Spinal cord (tissue), 10 donors: Measurements from ENCODE around the gene ATP6V0A4. TPM values are rescaled to one million over a fixed set of nuclear protein-coding genes. Genes with fewer than 3 reads are reported as not detected.

Experiments used
- DNase-seq, 6 donors: peaks; one replicate each; pipeline versions ENCODE4 v3.0.0 to v3.0.0-alpha.2; 2013 to 2015; ENCODE audit warnings: low spot score in 6 of 6, low read depth in 4 of 6
- H3K27ac ChIP-seq: one replicate; pipeline ENCODE4 v1.5.1; 2013; ENCODE audit warnings: low read depth, low read length, control low read depth
- H3K27me3 ChIP-seq: one replicate; pipeline ENCODE4 v1.6.1; 2013; ENCODE audit warnings: low read length; ENCODE audit not compliant: control insufficient read depth, insufficient read depth
- H3K36me3 ChIP-seq: one replicate; pipeline ENCODE4 v1.6.1; 2013; ENCODE audit warnings: low read length; ENCODE audit not compliant: control insufficient read depth, insufficient read depth
- H3K4me1 ChIP-seq: one replicate; pipeline ENCODE4 v1.6.1; 2013; ENCODE audit warnings: low read length; ENCODE audit not compliant: control insufficient read depth, insufficient read depth
- H3K4me3 ChIP-seq: one replicate; pipeline ENCODE4 v1.5.1; 2013; ENCODE audit warnings: low read depth, low read length, control low read depth
- H3K9me3 ChIP-seq: one replicate; pipeline ENCODE4 v1.6.1; 2013; ENCODE audit warnings: low read length; ENCODE audit not compliant: control insufficient read depth, insufficient read depth
- WGBS: methylation state at CpG from one replicate; pipeline ENCODE4 v1.1.5; 2013; ENCODE audit warnings: missing lambda C conversion rate; ENCODE audit not compliant: insufficient coverage; 5-methylcytosine and 5-hydroxymethylcytosine counted together
- polyA plus RNA-seq, 2 donors: library from polyadenylated mRNA; unstranded; fragments of 120-200 nt; gene quantifications; one replicate each; pipeline ENCODE4 v1.2.1, GENCODE V29; 2013; ENCODE audit not compliant: insufficient read length in 2 of 2
- total RNA-seq, 2 donors: library from RNA; depleted of rRNA in 1 of 2; stranded (reverse); fragments of 120-200 nt in 1 of 2; fragments of >200 nt in 1 of 2; gene quantifications; one replicate each; pipeline versions ENCODE4 v1.2.3 to v1.2.4, GENCODE V29; 2013 to 2014
- donor health status: healthy.

ATP6V0A4 gene
- total and polyA plus RNA-seq, 4 donors, result 1.3 to 2.6 (median 1.9) TPM

DNA sequence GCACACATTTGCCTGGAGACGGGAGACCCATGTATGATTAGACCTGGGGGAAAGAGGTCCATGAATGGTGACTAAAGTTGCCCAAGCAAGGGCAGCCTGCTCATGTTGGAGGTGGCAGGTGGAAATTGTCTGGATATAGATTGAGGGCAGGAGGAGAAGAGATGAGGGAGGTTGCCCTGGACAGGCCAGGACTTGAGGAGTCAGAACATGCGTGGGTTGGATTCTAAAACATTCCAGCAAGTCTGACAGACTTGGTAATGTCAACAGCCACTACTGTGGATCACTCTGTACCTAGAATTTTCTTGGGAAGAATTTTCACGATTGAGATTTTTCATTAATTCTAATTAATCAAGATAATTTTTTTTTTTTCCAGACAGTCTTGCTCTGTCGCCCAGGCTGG lies 77.7 kb downstream of the ATP6V0A4 start:
- DNase-seq, result no peak
- H3K9me3 ChIP-seq, result no peaks in the 10 kb centered on the region
- 85% methylated on average over 1 of the region's 4 CpGs for WGBS
- no peak overlapping the region for H3K27ac ChIP-seq
- H3K27me3 ChIP-seq, result no peaks in the 10 kb centered on the region
- H3K36me3 ChIP-seq, result no peaks in the 10 kb centered on the region
- no peak overlapping the region for H3K4me3 ChIP-seq
- H3K4me1 ChIP-seq, result no peaks in the 10 kb centered on the region

DNA sequence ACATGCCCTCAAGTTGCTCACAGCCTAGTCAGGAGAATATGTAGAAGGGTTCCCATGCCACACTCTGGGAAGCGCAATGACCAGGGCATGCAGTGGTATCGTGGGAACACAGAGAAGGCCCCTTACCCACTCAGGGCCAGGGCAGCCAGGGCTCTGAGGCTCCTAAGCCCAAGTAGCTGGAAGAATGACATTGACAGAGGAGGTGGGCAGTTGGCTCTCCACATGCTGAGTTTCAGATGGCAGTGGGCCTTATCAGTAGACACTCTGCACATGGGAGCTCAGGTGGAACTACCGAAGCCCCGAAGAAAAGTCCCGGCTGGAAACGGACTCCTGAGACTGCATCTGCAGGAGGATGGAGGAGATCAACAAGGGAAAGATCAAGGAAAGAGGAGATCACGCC lies 81.1 kb downstream of the ATP6V0A4 start:
- Histone ChIP-seq H3K4me3 (no peak overlapping the region), H3K36me3 (no peaks in the 10 kb centered on the region), H3K4me1 (no peaks in the 10 kb centered on the region), H3K9me3 (no peaks in the 10 kb centered on the region), H3K27ac (no peak overlapping the region), H3K27me3 (no peaks in the 10 kb centered on the region)
- WGBS, result 93% methylated on average over 7 of the region's 7 CpGs
- DNase-seq, result no peak

DNA sequence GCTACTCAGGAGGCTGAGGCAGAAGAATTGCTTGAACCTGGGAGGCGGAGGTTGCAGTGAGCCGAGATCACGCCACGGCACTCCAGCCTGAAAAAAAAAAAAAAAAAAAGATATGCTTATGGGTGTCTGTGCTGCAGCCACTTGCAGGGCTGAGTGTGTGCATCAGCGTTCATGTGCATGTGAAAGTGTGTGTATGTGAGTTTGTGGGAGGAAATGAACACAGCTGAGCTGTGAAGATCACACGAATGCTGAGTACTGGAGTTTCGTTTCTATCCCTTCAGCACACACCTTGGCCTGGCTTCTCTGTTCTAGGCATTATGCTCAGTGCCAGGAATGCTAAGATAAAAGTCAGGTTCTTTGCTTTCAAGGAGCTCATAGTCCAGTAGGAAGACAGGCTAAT lies 84.8 kb downstream of the ATP6V0A4 start:
- Histone ChIP-seq H3K27ac (no peak overlapping the region), H3K4me1 (no peaks in the 10 kb centered on the region), H3K27me3 (no peaks in the 10 kb centered on the region), H3K4me3 (no peak overlapping the region), H3K36me3 (no peaks in the 10 kb centered on the region), H3K9me3 (no peaks in the 10 kb centered on the region)
- WGBS, result 95% methylated on average over 6 of the region's 7 CpGs
- DNase-seq, result no peak

DNA sequence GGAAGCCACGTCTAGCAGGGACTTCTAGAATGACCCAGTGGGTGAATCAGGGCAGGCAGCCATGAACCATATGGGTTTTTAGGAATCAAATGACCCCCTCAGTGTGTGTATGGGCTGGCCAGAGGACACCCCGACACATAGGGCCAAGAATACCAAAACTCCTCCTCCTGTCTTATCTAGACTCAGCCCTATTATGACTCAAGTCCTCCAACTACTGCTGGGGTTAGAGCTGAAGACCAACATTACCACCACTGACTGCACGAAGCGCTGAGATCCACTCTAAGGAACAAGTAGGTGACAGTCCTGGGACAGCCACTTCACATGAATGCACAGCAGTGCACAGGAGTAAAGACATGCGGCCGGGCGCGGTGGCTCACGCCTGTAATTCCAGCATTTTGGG lies 85.3 kb downstream of the ATP6V0A4 start:
- H3K4me3 ChIP-seq, result no peak overlapping the region
- no peaks in the 10 kb centered on the region for H3K9me3 ChIP-seq
- H3K27ac ChIP-seq, result no peak overlapping the region
- no peaks in the 10 kb centered on the region for H3K36me3 ChIP-seq
- no peaks in the 10 kb centered on the region for H3K27me3 ChIP-seq
- no peak for DNase-seq
- WGBS, result over 99% methylated on average over 9 of the region's 9 CpGs
- no peaks in the 10 kb centered on the region for H3K4me1 ChIP-seq

DNA sequence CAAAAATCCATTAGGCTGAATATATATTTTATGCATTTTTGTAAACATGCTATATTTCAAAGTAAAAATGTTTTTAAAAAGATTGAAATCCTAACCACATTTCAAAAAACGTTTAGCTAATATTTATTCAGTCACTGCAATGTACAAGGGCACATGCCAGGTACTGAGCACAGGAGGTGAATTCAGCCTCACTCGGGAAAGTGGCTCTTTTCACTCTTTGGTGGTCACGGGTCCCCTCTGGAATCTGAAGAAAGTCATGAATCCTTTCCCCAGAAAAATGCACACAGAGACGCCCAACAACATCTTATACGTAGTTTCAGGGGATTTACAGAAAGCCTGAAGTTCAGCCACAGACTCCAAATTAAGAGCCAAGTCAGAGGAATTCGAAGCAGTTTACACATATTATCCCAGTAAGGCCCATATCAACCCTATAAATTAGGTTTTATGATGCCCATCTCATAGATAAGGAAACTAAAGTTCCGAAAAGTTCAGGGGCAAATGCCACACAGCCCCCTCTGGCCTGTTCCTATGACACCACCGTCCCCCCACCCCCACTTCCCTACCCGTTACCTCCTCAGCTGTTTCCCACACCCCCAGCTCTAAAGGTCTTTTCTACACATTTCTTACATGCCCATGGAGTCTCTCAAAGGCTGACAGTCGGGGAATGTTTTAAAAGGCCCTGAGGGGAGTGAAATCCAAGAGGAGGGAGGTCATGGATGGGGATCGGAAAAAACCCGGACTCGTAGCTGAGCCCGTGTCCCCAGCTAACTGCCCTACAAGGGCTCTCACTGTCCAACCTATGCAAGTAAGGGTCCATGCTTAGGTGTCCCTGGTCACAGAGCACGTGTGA lies 87.2 kb downstream of the ATP6V0A4 start:
- Histone ChIP-seq H3K9me3 (no peaks in the 10 kb centered on the region), H3K4me1 (no peaks in the 10 kb centered on the region), H3K27ac (no peak overlapping the region), H3K27me3 (no peaks in the 10 kb centered on the region), H3K36me3 (no peaks in the 10 kb centered on the region), H3K4me3 (no peak overlapping the region)
- WGBS, result 91% methylated on average over 9 of the region's 15 CpGs
- DNase-seq, result no peak

DNA sequence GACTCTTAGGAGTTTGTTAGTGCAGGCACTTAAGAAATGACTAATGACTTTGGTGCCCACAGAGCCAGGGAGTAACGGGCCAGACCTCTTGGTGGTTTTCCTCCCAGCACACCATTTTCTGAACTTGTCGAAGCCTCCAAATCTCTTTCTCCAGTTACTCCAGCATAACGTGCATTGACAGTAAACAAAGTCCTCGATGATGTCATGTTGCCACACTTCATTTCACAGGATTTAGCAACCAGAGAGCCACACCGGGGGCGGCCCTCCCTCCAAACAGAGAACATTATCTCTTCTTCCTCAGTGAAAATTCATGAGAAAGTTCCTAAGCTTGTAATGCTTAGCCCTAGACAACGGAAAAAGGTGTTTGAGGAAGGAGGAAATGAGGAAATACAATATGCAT lies 92.8 kb downstream of the ATP6V0A4 start:
- no peaks in the 10 kb centered on the region for H3K4me1 ChIP-seq
- H3K27me3 ChIP-seq, result no peaks in the 10 kb centered on the region
- H3K4me3 ChIP-seq, result no peak overlapping the region
- WGBS, result 71% methylated on average over 5 of the region's 7 CpGs
- DNase-seq, result no peak
- no peaks in the 10 kb centered on the region for H3K9me3 ChIP-seq
- H3K27ac ChIP-seq, result no peak overlapping the region
- H3K36me3 ChIP-seq, result no peaks in the 10 kb centered on the region

DNA sequence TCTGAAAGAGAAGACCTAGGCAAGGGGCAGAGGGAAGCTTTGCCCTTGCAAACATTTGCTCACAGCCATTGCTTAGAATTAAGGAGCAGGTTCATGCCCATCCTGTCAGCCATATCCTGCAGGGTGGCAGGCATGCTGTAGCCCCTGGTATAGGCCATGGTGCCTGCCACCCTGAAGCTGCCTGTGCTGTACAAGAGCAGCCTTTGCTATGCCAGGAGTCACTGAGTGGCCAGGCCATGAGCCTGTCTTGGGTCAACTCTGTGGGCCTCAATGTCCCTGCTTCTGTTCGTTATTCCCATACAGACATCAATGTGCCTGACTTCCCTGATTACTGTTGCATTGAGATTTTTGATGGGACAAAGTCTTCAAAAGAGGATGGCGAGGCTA lies 96.5 kb downstream of the ATP6V0A4 start:
- WGBS, result 100% methylated on average over 1 of the region's 2 CpGs

DNA sequence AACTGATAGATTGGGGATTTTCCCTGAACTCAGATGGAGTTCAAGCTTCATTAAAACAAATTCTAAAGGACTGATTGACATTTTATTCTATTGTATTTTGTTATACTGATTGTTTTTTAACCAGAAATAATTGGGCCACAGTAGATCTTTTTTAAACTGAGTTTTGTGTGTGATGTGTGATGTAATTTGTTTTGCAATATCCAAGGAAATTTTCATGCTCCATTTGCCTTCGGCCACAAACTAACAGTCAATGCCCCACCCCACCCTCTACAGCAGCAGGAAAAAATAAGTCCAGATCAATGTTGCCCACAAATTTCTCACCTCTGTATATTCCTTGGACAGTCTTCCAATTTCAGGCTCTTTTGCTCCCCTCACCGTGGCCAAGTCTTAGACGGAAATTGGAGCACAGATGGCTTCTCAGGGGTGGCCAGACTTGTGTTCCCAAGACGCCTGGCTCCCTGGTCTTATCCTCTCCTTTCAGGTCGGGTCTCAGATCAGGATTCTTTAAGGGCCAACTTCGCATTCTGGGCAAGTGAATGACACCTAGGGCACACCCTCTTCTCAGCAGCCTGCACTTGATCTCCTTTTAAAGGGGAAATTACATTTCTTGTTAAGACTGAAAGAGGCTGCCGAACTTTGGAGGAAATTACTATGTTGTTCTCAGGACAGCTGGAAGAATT lies 97.0 kb downstream of the ATP6V0A4 start, which contains the start of gene SVOPL:
Gene SVOPL (minus strand): TSS at position 506 of the 680 bp plus-strand sequence. CDS start 22,317 bp downstream, outside the sequence.
- Histone ChIP-seq H3K27me3 (no peaks in the 10 kb centered on the region), H3K4me3 (no peak within 1 kb of the TSS), H3K36me3 (no peaks in the 10 kb centered on the region), H3K9me3 (no peaks in the 10 kb centered on the region), H3K27ac (no peak within 1 kb of the TSS), H3K4me1 (no peaks in the 10 kb centered on the region)
- no peak for DNase-seq
- 67% methylated on average over 6 of the region's 7 CpGs for WGBS

More for the DNA sequence above, 96.5 kb downstream of the ATP6V0A4 start:
- H3K36me3 ChIP-seq, result no peaks in the 10 kb centered on the region
- no peaks in the 10 kb centered on the region for H3K27me3 ChIP-seq
- H3K4me1 ChIP-seq, result no peaks in the 10 kb centered on the region
- no peak for DNase-seq
- no peaks in the 10 kb centered on the region for H3K9me3 ChIP-seq
- no peak overlapping the region for H3K27ac ChIP-seq
- no peak overlapping the region for H3K4me3 ChIP-seq

DNA sequence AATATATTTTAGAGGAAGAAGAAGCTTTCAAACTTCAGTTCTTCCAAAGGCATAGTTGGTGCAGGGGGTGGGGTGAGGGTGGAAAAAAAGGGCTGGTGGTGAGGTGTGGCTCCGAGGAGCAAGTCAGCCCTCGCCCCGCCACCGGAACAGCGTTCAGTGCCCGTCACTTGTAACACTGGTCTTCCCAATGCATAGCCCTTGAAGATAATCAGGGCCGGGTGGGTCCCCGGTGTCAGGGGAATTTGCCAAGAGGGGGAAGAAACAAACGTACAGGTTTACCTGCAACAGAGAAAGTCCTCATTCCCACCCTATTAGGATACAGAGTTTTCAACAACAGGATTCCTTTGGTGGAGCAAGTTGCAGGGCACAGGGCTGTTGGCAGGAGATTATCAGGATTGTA lies 98.3 kb downstream of the ATP6V0A4 start:
- DNase-seq, result no peak
- WGBS, result 94% methylated on average over 6 of the region's 9 CpGs
- no peak overlapping the region for H3K4me3 ChIP-seq

DNA sequence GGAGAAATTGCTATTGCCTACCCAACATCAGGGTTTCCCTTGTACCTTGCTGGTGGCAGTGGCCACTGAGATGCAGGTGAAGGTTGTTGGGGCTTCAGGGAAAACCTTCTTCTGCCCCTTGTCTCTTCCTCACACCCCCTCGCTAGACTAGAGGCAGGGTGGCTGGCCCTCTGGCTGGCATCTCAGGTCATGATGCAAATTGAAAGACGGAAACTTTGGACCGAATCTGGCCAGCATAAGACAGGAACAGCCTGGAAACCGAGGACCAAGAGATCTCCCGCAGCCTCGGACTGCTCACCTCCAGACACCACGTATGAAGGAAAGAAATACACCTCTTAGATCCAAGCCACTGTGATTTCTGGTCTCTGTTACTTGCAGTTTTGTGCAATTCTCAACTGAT lies 99.7 kb downstream of the ATP6V0A4 start:
- WGBS, result 100% methylated on average over 4 of the region's 7 CpGs
- no peaks in the 10 kb centered on the region for H3K9me3 ChIP-seq
- no peaks in the 10 kb centered on the region for H3K36me3 ChIP-seq
- no peaks in the 10 kb centered on the region for H3K27me3 ChIP-seq
- no peaks in the 10 kb centered on the region for H3K4me1 ChIP-seq
- H3K27ac ChIP-seq, result no peak overlapping the region
- H3K4me3 ChIP-seq, result no peak overlapping the region
- no peak for DNase-seq

More for the DNA sequence above, 98.3 kb downstream of the ATP6V0A4 start:
- Histone ChIP-seq H3K9me3 (no peaks in the 10 kb centered on the region), H3K36me3 (no peaks in the 10 kb centered on the region), H3K27ac (no peak overlapping the region), H3K27me3 (no peaks in the 10 kb centered on the region), H3K4me1 (no peaks in the 10 kb centered on the region)
